A673 (cell line): ENCODE measurements around the gene TMEM43.

Source experiments
- EZH2 ChIP-seq: fragments of 200-600 bp; sonication (generic); IDR thresholded peaks from 2 replicates; pipeline ENCODE4 v1.6.1; 2017; ENCODE audit warnings: borderline replicate concordance, low read depth, mild to moderate bottlenecking, mixed read lengths, antibody characterized with exemption, low read length; ENCODE audit not compliant: poor library complexity, severe bottlenecking
- TF ChIP-seq, protein P1 (sequence below): fragments of 300-800, 200-600 bp; sonication (generic); conservative IDR thresholded peaks from 2 replicates; pipeline ENCODE4 v1.5.1; 2017; ENCODE audit warnings: low read depth, mild to moderate bottlenecking, antibody characterized with exemption, low read length, moderate library complexity, mixed read lengths

DNA sequence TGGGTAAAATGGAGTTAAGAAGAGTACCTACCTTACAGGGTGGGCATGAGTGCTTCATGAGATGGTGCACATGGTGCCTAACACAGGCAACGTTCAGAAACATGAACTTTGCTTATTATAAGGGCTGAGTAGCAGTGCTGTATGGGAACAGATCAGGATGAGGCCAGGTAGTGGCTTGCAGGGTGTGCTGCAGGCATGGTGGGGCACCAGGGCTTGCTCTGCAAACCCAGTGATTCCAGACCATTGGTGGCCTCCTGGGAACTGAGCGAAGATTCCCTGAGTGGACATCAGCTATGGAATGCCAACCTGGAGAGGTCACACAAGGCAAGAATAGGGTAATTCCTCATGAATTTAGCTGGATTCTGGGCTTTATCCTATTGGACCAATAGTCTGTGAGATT, 15.8 kb downstream of the TMEM43 start:
- TF ChIP-seq, protein P1, sequence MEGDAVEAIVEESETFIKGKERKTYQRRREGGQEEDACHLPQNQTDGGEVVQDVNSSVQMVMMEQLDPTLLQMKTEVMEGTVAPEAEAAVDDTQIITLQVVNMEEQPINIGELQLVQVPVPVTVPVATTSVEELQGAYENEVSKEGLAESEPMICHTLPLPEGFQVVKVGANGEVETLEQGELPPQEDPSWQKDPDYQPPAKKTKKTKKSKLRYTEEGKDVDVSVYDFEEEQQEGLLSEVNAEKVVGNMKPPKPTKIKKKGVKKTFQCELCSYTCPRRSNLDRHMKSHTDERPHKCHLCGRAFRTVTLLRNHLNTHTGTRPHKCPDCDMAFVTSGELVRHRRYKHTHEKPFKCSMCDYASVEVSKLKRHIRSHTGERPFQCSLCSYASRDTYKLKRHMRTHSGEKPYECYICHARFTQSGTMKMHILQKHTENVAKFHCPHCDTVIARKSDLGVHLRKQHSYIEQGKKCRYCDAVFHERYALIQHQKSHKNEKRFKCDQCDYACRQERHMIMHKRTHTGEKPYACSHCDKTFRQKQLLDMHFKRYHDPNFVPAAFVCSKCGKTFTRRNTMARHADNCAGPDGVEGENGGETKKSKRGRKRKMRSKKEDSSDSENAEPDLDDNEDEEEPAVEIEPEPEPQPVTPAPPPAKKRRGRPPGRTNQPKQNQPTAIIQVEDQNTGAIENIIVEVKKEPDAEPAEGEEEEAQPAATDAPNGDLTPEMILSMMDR, result no peak
- TF ChIP-seq EZH2, result no peak
